HG03460 (cell line): ENCODE data around the gene CPAMD8.

Source experiments
- ATAC-seq: cut with Tn5 transposase; IDR thresholded peaks from one replicate; pipeline ENCODE4 v1.9.1; 2021; ENCODE audit not compliant: unreplicated experiment

Gene CPAMD8

DNA sequence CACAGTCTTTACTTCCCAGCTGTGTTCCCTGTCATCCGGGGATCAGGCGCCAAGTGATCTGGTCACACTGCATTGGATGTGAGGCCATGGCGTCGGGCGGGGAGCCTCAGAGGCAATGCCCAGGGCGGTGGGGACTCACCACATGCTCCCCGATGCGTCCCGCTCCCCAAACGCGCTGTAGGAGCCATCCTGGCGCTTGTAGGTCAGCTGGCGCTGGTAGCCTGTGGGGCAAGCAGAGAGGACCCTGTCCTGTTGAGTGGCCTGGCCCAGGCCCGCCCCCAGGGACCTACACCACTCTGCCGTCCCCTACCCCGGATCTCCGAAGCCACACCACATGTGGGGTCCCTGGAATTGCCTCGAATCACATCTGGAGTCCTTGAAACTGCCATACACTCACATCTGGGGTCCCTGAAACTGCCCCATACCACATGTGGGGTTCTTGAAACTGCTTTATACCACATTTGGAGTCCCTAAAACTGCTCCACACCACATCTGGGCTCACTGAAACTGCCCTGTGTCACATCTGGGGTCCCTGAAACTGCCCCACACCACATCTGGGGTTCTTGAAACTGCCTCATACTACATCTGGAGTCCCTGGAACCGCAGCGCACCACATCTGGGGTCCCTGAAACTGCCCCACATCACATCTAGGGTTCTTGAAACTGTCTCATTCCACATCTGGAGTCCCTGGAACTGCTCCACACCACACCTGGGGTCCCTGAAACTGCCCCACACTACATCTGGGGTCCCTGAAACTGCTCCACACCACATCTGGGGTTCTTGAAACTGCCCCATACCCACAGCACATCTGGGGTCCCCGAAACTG is 104.6 kb downstream of the CPAMD8 start:
- no peak for ATAC-seq

DNA sequence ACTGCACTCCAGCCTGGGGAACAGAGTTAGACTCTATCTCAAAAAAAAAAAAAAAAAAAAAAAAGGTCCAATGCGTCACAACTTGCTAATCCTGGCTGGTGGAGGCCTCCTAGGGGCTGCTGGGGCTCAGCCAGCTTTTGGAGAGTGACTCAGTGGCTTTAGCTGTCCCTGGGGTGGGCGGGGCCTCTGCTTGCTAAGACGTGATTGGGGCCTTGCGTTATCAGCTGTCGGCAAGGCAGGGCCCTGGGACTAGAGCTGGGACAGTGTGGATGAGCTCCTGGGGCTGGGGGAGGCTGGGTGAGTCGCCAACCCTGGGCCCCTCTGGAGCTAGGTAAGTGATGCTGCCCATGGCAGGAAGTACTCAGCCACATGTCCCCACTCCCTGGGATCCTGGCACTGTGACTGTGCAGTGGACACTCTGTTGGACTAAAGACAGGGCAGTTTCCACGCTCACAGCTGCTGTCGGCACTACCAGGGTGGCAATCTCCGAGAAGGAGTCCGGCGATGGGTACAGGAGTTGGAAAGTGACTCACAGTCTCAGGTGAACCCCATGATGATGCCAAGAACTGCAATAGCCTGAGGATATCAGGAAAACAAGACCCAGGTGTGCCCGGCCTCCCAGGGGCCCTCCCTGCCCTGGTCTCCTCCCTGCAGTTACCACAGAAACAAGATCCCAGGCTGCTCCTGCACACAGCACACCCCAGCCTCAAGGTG is 105.6 kb downstream of the CPAMD8 start:
- ATAC-seq: no peak

- no peak for ATAC-seq
Measured at GRCh38 chr19:16919496-16919895, 107.1 kb downstream of the CPAMD8 start.

DNA sequence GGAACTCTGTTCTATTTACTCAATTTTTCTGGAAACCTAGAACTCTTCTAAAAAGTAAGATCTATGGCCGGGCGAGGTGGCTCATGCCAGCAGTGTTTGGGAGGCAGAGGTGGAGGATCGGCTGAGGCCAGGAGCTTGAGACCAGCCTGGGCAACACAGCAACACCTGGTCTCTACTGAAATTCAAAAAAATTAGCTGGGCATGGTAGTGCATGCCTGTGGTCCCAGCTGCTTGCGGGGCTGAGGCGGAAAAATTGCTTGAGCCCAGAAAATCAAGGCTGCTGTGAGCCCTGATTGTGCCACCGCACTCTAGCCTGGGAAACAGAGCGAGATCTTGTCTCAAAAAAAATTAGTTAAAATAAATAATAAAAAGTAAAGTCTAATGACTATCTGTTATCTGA is 109.2 kb downstream of the CPAMD8 start:
- ATAC-seq: no peak

GRCh38 chr19:16915734-16916133 is 110.9 kb downstream of the CPAMD8 start:
- no peak for ATAC-seq

DNA sequence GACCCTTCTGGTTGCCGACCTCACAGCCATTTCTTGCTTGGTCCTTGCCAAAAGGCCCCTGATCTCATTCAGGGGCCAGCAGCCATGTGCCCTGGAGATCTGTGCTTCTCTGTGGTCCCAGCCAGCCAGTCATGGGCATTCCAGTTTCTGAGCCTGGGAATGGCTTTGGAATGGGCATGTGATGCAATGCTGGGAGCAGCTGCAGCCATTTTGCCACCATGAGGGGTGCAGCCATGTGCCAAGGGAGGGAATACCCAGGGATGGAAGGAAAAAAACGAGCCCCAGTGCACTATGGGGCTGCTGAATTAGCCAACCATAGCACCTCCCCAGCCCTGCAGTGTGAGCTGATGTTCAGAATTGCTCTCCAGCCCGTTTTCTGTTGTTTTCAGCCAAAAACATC is 111.5 kb downstream of the CPAMD8 start:
- ATAC-seq: no peak

DNA sequence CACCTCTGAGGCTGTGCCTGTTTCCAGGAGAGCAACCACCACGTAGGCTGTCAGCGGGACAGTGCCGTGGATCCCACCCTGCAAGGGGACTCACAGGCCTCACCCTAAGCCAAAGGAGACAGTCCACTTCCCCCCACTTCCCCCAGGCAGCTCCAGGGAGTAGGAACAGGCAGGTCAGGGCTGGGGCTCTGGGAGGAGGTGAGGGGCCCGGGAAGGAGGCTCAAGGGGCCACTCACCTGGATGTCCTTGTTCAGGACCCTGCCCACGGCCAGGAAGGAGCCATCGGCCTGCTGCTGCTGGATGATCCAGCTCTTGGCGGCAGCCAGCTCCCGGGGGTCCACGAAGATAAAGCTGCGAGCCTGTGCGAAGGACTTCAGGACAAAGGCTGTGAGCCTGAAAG is 112.2 kb downstream of the CPAMD8 start:
- no peak for ATAC-seq

GRCh38 chr19:16912780-16913179 is 113.8 kb downstream of the CPAMD8 start:
- ATAC-seq: no peak

- ATAC-seq: no peak
Measured at GRCh38 chr19:16911046-16911445, 115.6 kb downstream of the CPAMD8 start.

- no peak for ATAC-seq
Measured at GRCh38 chr19:16908759-16909158, 117.9 kb downstream of the CPAMD8 start.

GRCh38 chr19:16904599-16904998 is 122.0 kb downstream of the CPAMD8 start:
- no peak for ATAC-seq

GRCh38 chr19:16903347-16903746 is 123.3 kb downstream of the CPAMD8 start:
- no peak for ATAC-seq

DNA sequence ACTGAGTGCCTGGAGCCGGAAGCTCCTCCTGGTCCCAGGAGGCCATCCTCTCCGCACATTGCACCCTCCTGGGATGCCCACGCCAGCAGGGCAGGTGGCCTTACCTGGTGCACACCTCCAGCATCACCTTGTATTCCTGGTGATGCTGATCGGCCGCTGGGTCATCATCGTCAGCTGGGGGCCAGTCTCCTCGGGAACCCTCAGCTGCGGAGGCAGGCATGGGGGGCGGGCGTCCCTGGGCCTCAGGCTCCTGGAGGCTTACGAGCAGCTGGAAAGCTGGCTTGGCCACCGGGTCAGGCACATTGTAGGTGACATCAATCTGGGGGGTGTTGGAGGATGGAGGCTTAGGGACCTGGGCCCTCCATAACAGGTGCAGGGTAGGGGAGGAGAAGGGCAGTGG is 124.1 kb downstream of the CPAMD8 start:
- no peak for ATAC-seq

DNA sequence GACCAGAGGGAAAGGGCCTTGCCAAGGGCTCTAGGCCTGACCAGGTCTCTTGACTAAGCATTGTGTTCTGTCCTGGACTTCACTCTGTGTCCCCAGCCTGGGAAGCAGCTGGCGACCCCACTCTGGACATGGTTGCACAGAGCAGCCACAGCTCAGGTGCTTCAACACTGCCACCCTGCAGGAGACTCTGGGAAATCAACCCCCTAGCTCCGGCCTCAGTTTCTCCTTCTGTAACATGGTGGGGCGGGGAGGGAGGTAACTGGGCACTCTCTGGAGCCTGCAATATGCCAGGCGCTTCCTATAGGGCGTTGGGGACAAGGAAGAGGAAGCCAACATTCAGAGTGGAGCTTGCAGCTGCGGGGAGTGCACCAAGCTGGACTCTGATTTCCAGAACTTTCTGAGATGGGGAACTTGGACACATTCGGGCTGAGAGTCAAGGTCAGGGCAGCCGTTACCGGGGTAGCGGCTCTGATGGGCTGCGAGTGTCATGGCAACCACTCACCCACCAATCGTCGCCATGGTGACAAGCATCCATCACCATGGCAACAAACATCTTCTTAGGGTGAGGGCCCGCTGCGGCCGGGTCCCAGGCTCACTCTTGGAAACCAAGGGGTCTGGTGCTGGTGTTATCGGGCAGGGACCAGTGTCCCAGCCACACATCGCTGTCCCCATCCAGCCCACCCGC is 125.0 kb downstream of the CPAMD8 start:
- ATAC-seq: no peak

DNA sequence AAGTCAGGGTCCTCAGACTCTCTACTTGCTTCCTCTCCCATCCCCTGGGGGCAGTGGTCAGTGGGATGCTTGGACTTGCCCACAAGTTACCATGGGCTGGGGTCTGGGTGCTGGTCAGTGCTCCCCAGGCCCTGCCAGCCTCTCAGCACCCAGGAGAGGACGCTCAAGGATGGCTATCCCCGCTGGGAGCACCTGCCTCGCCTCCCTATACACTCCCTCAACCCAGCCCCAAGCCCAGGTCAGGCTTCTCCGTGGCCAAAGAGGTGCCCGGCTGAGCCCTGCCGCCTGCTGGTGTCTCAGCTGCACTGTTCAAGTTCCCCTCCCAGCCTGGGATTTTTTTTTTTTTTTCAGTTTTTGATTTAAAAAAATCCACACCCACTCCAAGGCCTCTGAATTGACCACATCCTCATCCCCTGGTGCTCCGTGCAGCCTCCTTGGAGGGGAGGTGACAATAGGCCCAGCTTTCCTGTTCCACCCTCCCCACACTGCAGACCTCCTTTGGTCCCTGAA is 127.0 kb downstream of the CPAMD8 start:
- ATAC-seq: no peak

GRCh38 chr19:16898361-16899015 is 128.1 kb downstream of the CPAMD8 start:
- no peak for ATAC-seq

- ATAC-seq: peak; percentile 3
Measured at GRCh38 chr19:16897856-16898161, 128.8 kb downstream of the CPAMD8 start.

DNA sequence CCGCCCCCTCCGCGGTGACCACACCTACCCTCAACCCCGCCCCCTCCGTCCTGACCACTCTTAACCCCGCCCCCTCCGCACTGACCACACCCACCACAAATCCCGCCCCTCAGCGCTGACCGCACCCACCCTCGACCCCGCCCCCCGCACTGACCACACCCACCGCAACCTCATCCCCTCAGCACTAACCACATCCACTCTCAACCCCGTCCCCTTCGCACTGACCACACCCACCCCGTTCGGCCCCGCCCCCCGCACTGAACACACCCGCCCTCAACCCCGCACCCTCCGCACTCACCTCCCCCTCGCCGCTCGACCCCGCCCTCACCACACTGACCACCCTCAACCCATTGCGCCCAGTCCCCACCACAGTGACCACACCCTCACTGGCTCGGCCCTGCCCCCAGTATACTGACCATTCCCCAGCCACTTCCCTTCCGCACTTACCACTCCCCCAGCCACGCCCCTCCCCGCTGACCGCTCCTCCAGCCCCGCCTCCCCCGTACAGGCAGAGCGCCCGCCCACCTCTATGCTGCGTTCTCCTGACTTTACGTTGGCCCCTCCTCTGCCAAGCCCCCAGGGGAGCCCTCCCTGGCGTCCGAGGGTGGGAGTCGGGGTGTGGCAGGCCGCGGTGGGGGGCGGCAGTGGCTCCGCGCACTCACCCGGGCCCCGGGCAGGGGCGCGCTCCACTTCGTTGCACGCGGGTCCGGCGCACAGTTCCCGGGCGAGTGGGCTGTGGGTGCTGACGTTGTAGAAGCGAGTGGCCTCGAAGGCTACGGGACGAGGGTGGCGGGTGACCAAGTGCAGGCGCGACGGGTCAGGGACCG is 129.4 kb downstream of the CPAMD8 start:
- ATAC-seq: peak; percentile 42

DNA sequence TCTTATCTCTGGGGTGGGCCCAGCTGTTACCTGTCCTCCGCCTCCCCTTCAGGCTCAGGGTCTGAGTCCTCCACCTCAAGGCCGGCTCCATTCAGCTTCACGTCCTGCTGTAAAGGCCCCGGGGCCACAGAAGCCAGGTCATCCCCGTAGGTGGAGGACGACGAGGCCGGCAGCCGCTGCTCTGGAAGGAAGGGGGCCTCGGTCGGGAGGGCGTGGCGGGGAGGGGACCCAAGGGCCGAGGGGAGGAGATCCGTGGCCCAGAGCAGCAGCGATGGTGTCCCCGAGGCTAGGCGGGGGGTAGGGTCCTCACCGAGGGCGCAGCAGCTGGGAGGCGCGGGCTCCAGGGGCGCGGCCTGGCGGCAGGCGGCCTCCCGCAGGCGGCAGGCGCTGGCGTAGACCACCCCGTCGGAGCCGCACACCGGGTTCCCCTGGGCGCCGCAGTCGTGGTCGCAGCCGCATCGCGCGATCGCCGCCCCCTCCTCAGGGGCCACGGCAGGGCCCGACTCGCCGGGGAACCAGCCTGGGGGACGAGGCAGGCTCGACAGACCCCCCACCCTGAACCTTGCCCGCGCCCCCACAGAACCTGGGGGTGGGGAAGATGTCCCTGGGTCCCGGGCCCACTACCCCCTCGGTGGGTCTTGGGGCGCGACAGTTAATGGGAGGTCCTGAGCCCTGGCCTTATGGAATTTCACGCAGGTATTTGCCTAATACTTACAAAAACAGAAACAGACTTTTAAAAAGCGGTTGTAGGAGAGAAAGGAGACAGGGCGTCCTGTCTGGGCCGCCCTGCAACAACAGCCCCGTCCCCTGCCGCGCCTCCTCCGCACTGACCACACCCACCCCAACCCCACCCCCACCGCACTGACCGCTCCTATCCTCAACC is 130.2 kb downstream of the CPAMD8 start:
- ATAC-seq: no peak
